Activated CD8-positive, alpha-beta T cell treated with anti-CD3 and anti-CD28 coated beads for 36 hours (primary cell): ENCODE results near the gene HIF1AN. TPM values are rescaled to one million over a fixed set of nuclear protein-coding genes. Genes with fewer than 3 reads are reported as not detected.
A peak's percentile ranks its signal among the peaks of the same experiment; 100 is the strongest.

Source experiments
- ATAC-seq: fragments of 200-7000 bp; cut with Tn5 transposase; one replicate; pipeline ENCODE4 v1.10.0; 2021; ENCODE audit warnings: mild to moderate bottlenecking, moderate library complexity
- CTCF ChIA-PET: fragments of 350-600 bp; sonication (Branson Sonifier 250); formaldehyde crosslinking; loops from one replicate; lab custom pipeline; 2021; ENCODE audit warnings: antibody characterized with exemption; lab: Charles Lee
- POLR2A ChIA-PET: fragments of 350-600 bp; sonication (Branson Sonifier 250); formaldehyde crosslinking; loops from one replicate; lab custom pipeline; 2021; ENCODE audit warnings: antibody characterized with exemption; lab: Charles Lee
- DNase-seq: peaks from one replicate; pipeline ENCODE4 v3.0.0-alpha.2; 2020
- H3K27ac Mint-ChIP-seq: one replicate; pipeline ENCODE4 v1.8.0; 2021; ENCODE audit warnings: mild to moderate bottlenecking, mixed read lengths
- H3K27me3 Mint-ChIP-seq: one replicate; pipeline ENCODE4 v1.8.0; 2021; ENCODE audit warnings: mixed read lengths
- H3K36me3 Mint-ChIP-seq: one replicate; pipeline ENCODE4 v1.8.0; 2021; ENCODE audit warnings: low read depth, mixed read lengths
- H3K4me1 Mint-ChIP-seq: one replicate; pipeline ENCODE4 v1.8.0; 2021; ENCODE audit warnings: low read depth, mixed read lengths
- H3K4me3 Mint-ChIP-seq: one replicate; pipeline ENCODE4 v1.8.0; 2021; ENCODE audit warnings: mild to moderate bottlenecking, moderate library complexity, mixed read lengths
- H3K9me3 Mint-ChIP-seq: one replicate; pipeline ENCODE4 v1.8.0; 2021; ENCODE audit warnings: mixed read lengths
- intact Hi-C: fragments of 100-400 bp; cut with micrococcal nuclease; formaldehyde crosslinking; loops from one replicate; pipeline ENCODE4 v1.10.0; 2022
- total RNA-seq, 2 experiments: library from RNA; stranded (reverse); gene quantifications; one replicate each; pipeline ENCODE4 v1.2.3, GENCODE V29; 2021
- TF ChIP-seq, protein P1 (sequence below): fragments of 200-600 bp; IDR thresholded peaks from one replicate; pipeline ENCODE4 v1.8.0; 2022; ENCODE audit warnings: antibody characterized with exemption, mild to moderate bottlenecking

HIF1AN gene
- total RNA-seq, 2 experiments from 2014 or later: 35.3 to 36.5 TPM

DNA sequence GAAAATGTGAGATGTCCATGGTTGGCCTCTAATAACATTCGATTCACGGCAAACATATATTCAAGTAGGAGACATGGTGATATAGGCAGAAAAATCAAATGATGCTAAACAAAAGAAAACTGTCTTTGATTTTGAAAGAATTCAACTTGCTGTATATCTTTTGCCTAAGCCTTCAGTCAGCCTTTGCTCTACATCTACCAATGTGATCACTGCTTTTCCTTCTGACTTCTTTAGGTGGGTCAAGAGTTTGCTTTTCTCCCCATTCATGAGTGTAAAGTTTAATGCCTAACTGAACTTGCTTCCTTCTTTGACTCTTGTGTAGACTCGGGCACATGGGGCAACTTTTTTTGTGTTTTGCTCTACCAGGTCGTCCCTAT, 417 bp upstream of the HIF1AN start:
- Mint-ChIP-seq H3K9me3 (no peaks in the 10 kb centered on the region), H3K36me3 (peaks cover 26% of the 10 kb centered on the region), H3K27ac (no peak overlapping the region), H3K4me1 (peaks cover 20% of the 10 kb centered on the region), H3K4me3 (no peak overlapping the region), H3K27me3 (no peaks in the 10 kb centered on the region)
- ATAC-seq (peak; percentile 17), DNase-seq (no peak)
- CTCF ChIA-PET: interaction anchor here (1.0 to 4.6 kb wide), 12 partner anchors 9 to 366 kb away, joined by 3 to 39 read pairs (median 7); no protein-coding TSS in a partner anchor
- intact Hi-C loops: no loop called here
- TF ChIP-seq, protein P1, sequence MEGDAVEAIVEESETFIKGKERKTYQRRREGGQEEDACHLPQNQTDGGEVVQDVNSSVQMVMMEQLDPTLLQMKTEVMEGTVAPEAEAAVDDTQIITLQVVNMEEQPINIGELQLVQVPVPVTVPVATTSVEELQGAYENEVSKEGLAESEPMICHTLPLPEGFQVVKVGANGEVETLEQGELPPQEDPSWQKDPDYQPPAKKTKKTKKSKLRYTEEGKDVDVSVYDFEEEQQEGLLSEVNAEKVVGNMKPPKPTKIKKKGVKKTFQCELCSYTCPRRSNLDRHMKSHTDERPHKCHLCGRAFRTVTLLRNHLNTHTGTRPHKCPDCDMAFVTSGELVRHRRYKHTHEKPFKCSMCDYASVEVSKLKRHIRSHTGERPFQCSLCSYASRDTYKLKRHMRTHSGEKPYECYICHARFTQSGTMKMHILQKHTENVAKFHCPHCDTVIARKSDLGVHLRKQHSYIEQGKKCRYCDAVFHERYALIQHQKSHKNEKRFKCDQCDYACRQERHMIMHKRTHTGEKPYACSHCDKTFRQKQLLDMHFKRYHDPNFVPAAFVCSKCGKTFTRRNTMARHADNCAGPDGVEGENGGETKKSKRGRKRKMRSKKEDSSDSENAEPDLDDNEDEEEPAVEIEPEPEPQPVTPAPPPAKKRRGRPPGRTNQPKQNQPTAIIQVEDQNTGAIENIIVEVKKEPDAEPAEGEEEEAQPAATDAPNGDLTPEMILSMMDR: no peak
- POLR2A ChIA-PET: interaction anchor here (0.6 to 2.8 kb wide), 9 partner anchors 10 to 206 kb away, joined by 3 to 7 read pairs (median 4); partner anchors contain the start of gene SCD

- DNase-seq: no peak
- H3K27ac Mint-ChIP-seq: no peak overlapping the region
- H3K27me3 Mint-ChIP-seq: no peaks in the 10 kb centered on the region
- TF ChIP-seq, protein P1: no peak
- no peaks in the 10 kb centered on the region for H3K9me3 Mint-ChIP-seq
- H3K4me3 Mint-ChIP-seq: no peak overlapping the region
- POLR2A ChIA-PET: interaction anchor here (1.3 to 2.8 kb wide), 2 partner anchors 12 to 13 kb away, joined by 3 to 7 read pairs; no protein-coding TSS in a partner anchor
- H3K36me3 Mint-ChIP-seq: peaks cover 37% of the 10 kb centered on the region
- CTCF ChIA-PET: interaction anchor here (4.6 kb wide), 1 partner anchor 20 kb away, joined by 24 read pairs; no protein-coding TSS in a partner anchor
- H3K4me1 Mint-ChIP-seq: peaks cover 13% of the 10 kb centered on the region
- ATAC-seq: no peak
- intact Hi-C loops: no loop called here
Observed at GRCh38 chr10:100537475-100537874, 1.7 kb downstream of the HIF1AN start.

GRCh38 chr10:100544950-100545349, 9.2 kb downstream of the HIF1AN start:
- ATAC-seq (no peak), DNase-seq (no peak)
- peaks cover 41% of the 10 kb centered on the region for H3K36me3 Mint-ChIP-seq
- H3K27me3 Mint-ChIP-seq: no peaks in the 10 kb centered on the region
- TF ChIP-seq, protein P1: no peak
- CTCF ChIA-PET: interaction anchor here (1.4 to 2.1 kb wide), 4 partner anchors 17 to 199 kb away, joined by 4 to 7 read pairs (median 4); no protein-coding TSS in a partner anchor
- H3K9me3 Mint-ChIP-seq: no peaks in the 10 kb centered on the region
- no peak overlapping the region for H3K4me3 Mint-ChIP-seq
- peaks cover 4% of the 10 kb centered on the region for H3K4me1 Mint-ChIP-seq
- intact Hi-C loops: no loop called here
- H3K27ac Mint-ChIP-seq: no peak overlapping the region
- POLR2A ChIA-PET: interaction anchor here (0.6 to 1.5 kb wide), 3 partner anchors 9 to 324 kb away, joined by 3 to 6 read pairs (median 3); partner anchors contain the start of gene HIF1AN

GRCh38 chr10:100551196-100551595, 15.5 kb downstream of the HIF1AN start:
- ChIA-PET CTCF (interaction anchor here (0.9 to 3.1 kb wide), 5 partner anchors 12 to 193 kb away, joined by 3 to 12 read pairs (median 3); partner anchors contain the start of gene HIF1AN), POLR2A (interaction anchor here (0.6 to 2.4 kb wide), 4 partner anchors 9 to 41 kb away, joined by 3 to 10 read pairs (median 3); no protein-coding TSS in a partner anchor)
- DNase-seq (no peak), ATAC-seq (no peak)
- H3K36me3 Mint-ChIP-seq: peaks cover 17% of the 10 kb centered on the region
- intact Hi-C loops: no loop called here
- H3K9me3 Mint-ChIP-seq: no peaks in the 10 kb centered on the region
- no peaks in the 10 kb centered on the region for H3K4me1 Mint-ChIP-seq
- no peak overlapping the region for H3K27ac Mint-ChIP-seq
- TF ChIP-seq, protein P1: no peak
- no peak overlapping the region for H3K4me3 Mint-ChIP-seq
- no peaks in the 10 kb centered on the region for H3K27me3 Mint-ChIP-seq

GRCh38 chr10:100551738-100552137, 16.0 kb downstream of the HIF1AN start:
- no peaks in the 10 kb centered on the region for H3K9me3 Mint-ChIP-seq
- peaks cover 16% of the 10 kb centered on the region for H3K36me3 Mint-ChIP-seq
- no peaks in the 10 kb centered on the region for H3K4me1 Mint-ChIP-seq
- intact Hi-C loops: no loop called here
- no peaks in the 10 kb centered on the region for H3K27me3 Mint-ChIP-seq
- POLR2A ChIA-PET: interaction anchor here (0.6 to 2.4 kb wide), 5 partner anchors 9 to 186 kb away, joined by 3 to 10 read pairs (median 3); no protein-coding TSS in a partner anchor
- DNase-seq (no peak), ATAC-seq (no peak)
- no peak overlapping the region for H3K4me3 Mint-ChIP-seq
- H3K27ac Mint-ChIP-seq: no peak overlapping the region
- CTCF ChIA-PET: interaction anchor here (0.9 to 3.1 kb wide), 4 partner anchors 11 to 192 kb away, joined by 3 to 12 read pairs (median 7); no protein-coding TSS in a partner anchor
- TF ChIP-seq, protein P1: no peak
